CD14-positive monocyte (primary cell): ENCODE measurements around the gene CHRNA3. TPM values are rescaled to one million over a fixed set of nuclear protein-coding genes. Genes with fewer than 3 reads are reported as not detected.

Experiments used
- DNase-seq, 3 donors: peaks; one replicate each; pipeline ENCODE4 v3.0.0-alpha.2; 2011 to 2022
- H2AFZ ChIP-seq: 2 replicates; pipeline ENCODE4 v1.6.0; 2012; ENCODE audit warnings: mild to moderate bottlenecking, low read depth, low read length, inconsistent platforms; ENCODE audit not compliant: insufficient read depth, poor library complexity, severe bottlenecking
- H3K27ac ChIP-seq, 2 donors: 1 replicate in 1 of 2; 2 replicates in 1 of 2; pipeline ENCODE4 v1.5.1; 2012 to 2013; ENCODE audit warnings: low read length in 2 of 2, control low read depth in 1 of 2, inconsistent platforms in 1 of 2, low read depth in 1 of 2, mild to moderate bottlenecking in 1 of 2
- H3K27me3 ChIP-seq, 2 donors: one replicate each; pipeline versions ENCODE4 v1.6.0 to v1.6.1; 2011 to 2013; ENCODE audit warnings: low read length in 2 of 2; ENCODE audit not compliant: control insufficient read depth in 2 of 2, insufficient read depth in 2 of 2
- H3K36me3 ChIP-seq, 2 donors: replicated peaks in 1 of 2; 1 replicate in 1 of 2; 2 replicates in 1 of 2; pipeline versions ENCODE4 v1.5.1 to v1.6.1; 2012 to 2013; ENCODE audit warnings: low read length in 2 of 2, control low read depth in 1 of 2, inconsistent platforms in 1 of 2, mild to moderate bottlenecking in 1 of 2; ENCODE audit not compliant: insufficient read depth in 2 of 2, control insufficient read depth in 1 of 2
- H3K4me1 ChIP-seq, 2 donors: 1 replicate in 1 of 2; 2 replicates in 1 of 2; pipeline versions ENCODE4 v1.5.1 to v1.6.1; 2012 to 2013; ENCODE audit warnings: low read length in 2 of 2, control low read depth in 1 of 2, inconsistent platforms in 1 of 2, mild to moderate bottlenecking in 1 of 2, moderate library complexity in 1 of 2; ENCODE audit not compliant: insufficient read depth in 2 of 2, control insufficient read depth in 1 of 2
- H3K4me2 ChIP-seq: replicated peaks from 2 replicates; pipeline ENCODE3; 2012; ENCODE audit warnings: low read length, moderate library complexity, mild to moderate bottlenecking; ENCODE audit not compliant: poor library complexity, severe bottlenecking; ENCODE audit errors: extremely low read depth
- H3K4me3 ChIP-seq, 3 experiments: fragments of 200-600 bp in 1 of 3; sonication (generic) in 1 of 3; replicated peaks in 1 of 3; 1 replicate in 2 of 3; 2 replicates in 1 of 3; pipeline ENCODE4 v1.5.1; 2011 to 2013; ENCODE audit warnings: low read length in 3 of 3, mild to moderate bottlenecking in 3 of 3, control low read depth in 2 of 3, low read depth in 2 of 3, inconsistent platforms in 1 of 3, moderate library complexity in 1 of 3
- H3K79me2 ChIP-seq: 2 replicates; pipeline ENCODE4 v1.6.0; 2012; ENCODE audit warnings: mild to moderate bottlenecking, control low read depth, inconsistent platforms, low read length, moderate library complexity; ENCODE audit not compliant: insufficient read depth
- H3K9ac ChIP-seq: 2 replicates; pipeline ENCODE4 v1.6.0; 2017; ENCODE audit warnings: low read length, mild to moderate bottlenecking; ENCODE audit not compliant: insufficient read depth, poor library complexity, severe bottlenecking
- H3K9me3 ChIP-seq, 2 donors: replicated peaks in 1 of 2; 1 replicate in 1 of 2; 2 replicates in 1 of 2; pipeline versions ENCODE4 v1.5.1 to v1.6.1; 2012 to 2013; ENCODE audit warnings: low read length in 2 of 2, control low read depth in 1 of 2; ENCODE audit not compliant: control insufficient read depth in 1 of 2, insufficient read depth in 1 of 2
- H4K20me1 ChIP-seq: 2 replicates; pipeline ENCODE4 v1.6.0; 2012; ENCODE audit warnings: mild to moderate bottlenecking, low read length, control low read depth, moderate library complexity; ENCODE audit not compliant: insufficient read depth
- H3K27ac Mint-ChIP-seq, 7 donors: one replicate each; pipeline ENCODE4 v1.8.0; 2020; ENCODE audit warnings: mild to moderate bottlenecking in 7 of 7, mixed read lengths in 7 of 7, moderate library complexity in 6 of 7, inconsistent platforms in 2 of 7
- H3K27me3 Mint-ChIP-seq, 3 donors: one replicate each; pipeline ENCODE4 v1.8.0; 2021 to 2022; ENCODE audit warnings: low read depth in 3 of 3, mild to moderate bottlenecking in 3 of 3, mixed read lengths in 3 of 3, moderate library complexity in 3 of 3, inconsistent platforms in 1 of 3
- H3K36me3 Mint-ChIP-seq, 2 donors: one replicate each; pipeline ENCODE4 v1.8.0; 2020; ENCODE audit warnings: mixed read lengths in 2 of 2, inconsistent platforms in 1 of 2, mild to moderate bottlenecking in 1 of 2
- H3K4me1 Mint-ChIP-seq: one replicate; pipeline ENCODE4 v1.8.0; 2020; ENCODE audit warnings: mild to moderate bottlenecking, mixed read lengths
- H3K4me3 Mint-ChIP-seq, 2 donors: one replicate each; pipeline ENCODE4 v1.8.0; 2020; ENCODE audit warnings: mild to moderate bottlenecking in 2 of 2, mixed read lengths in 2 of 2, moderate library complexity in 1 of 2
- H3K9me3 Mint-ChIP-seq, 7 donors: one replicate each; pipeline ENCODE4 v1.8.0; 2020 to 2022; ENCODE audit warnings: mixed read lengths in 7 of 7, mild to moderate bottlenecking in 6 of 7, moderate library complexity in 6 of 7, inconsistent platforms in 2 of 7
- WGBS: methylation state at CpG from one replicate; pipeline ENCODE4 v1.1.5; 2013; ENCODE audit warnings: missing lambda C conversion rate; ENCODE audit not compliant: insufficient coverage; 5-methylcytosine and 5-hydroxymethylcytosine counted together
- intact Hi-C, 2 donors: fragments of 100-400 bp; cut with micrococcal nuclease; formaldehyde crosslinking; loops; one replicate each; pipeline versions ENCODE4 v1.15.0 to v1.15.1; 2023
- polyA plus RNA-seq, 3 donors: library from polyadenylated mRNA; depleted of rRNA in 1 of 3; unstranded in 2 of 3; stranded (reverse) in 1 of 3; fragments of 300-500 nt in 2 of 3; fragments of >200 nt in 1 of 3; fragmentation: Illumina TruSeq in 2 of 3; gene quantifications; 1 replicate in 2 of 3; 2 replicates in 1 of 3; pipeline ENCODE4 v1.2.3, GENCODE V29; 2012 to 2021
- TF ChIP-seq, protein P1 (sequence below): fragments of 200-600 bp; IDR thresholded peaks from one replicate; pipeline ENCODE4 v1.8.0; 2022; ENCODE audit warnings: antibody characterized with exemption, mild to moderate bottlenecking

Gene CHRNA3
- polyA plus RNA-seq, 3 donors = not detected

DNA sequence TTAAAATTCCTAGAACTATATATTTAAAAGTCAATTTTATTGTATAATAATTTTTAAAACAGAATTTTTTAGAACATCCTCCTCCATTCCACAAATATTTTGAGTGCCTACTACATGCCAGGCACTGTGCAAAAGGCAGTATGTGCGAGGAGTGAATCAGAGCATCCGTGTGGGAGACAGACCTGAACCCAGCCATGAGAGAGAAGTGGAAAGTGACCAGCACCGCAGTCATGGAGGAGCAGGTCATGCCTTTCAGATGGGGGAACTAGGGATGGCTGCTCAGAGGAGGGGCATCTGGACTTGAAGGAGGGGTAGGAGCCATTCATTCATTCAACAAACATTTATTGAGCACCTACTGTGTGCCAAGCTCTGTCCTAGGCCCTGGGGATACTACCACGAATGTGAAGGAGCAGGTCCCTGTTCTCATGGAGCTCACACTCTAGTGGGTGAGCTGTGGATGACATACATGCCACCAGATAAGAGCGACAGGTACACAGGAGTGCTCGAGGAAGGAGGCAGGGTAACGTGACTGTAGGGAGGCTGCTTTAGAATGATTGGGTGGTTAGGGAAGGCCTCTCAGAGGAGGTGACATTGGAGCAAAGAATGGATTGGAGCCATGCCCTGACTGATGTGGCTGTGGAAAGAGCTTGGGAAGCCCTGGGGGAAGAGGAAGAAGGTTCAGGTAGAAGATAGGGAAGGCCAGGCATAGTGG lies 3.1 kb upstream of the CHRNA3 start:
- H3K27me3 ChIP-seq = peaks cover 25 to 40% of the 10 kb centered on the region in 2 donors
- no peak overlapping the region for H3K27ac ChIP-seq
- H3K4me2 ChIP-seq = no peak overlapping the region
- H3K4me1 Mint-ChIP-seq = peaks cover 3% of the 10 kb centered on the region
- H3K36me3 Mint-ChIP-seq = peaks cover 0 to 6% of the 10 kb centered on the region in 2 donors
- intact Hi-C loops = no loop called here
- TF ChIP-seq, protein P1, sequence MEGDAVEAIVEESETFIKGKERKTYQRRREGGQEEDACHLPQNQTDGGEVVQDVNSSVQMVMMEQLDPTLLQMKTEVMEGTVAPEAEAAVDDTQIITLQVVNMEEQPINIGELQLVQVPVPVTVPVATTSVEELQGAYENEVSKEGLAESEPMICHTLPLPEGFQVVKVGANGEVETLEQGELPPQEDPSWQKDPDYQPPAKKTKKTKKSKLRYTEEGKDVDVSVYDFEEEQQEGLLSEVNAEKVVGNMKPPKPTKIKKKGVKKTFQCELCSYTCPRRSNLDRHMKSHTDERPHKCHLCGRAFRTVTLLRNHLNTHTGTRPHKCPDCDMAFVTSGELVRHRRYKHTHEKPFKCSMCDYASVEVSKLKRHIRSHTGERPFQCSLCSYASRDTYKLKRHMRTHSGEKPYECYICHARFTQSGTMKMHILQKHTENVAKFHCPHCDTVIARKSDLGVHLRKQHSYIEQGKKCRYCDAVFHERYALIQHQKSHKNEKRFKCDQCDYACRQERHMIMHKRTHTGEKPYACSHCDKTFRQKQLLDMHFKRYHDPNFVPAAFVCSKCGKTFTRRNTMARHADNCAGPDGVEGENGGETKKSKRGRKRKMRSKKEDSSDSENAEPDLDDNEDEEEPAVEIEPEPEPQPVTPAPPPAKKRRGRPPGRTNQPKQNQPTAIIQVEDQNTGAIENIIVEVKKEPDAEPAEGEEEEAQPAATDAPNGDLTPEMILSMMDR = no peak
- peaks cover 47 to 52% (median 52%) of the 10 kb centered on the region in 3 donors for H3K27me3 Mint-ChIP-seq
- H3K9me3 Mint-ChIP-seq = peaks cover 0 to 5% (median 0%) of the 10 kb centered on the region in 7 donors
- H3K4me3 Mint-ChIP-seq = no peak overlapping the region
- no peak overlapping the region for H2AFZ ChIP-seq
- no peaks in the 10 kb centered on the region for H4K20me1 ChIP-seq
- no peak overlapping the region for H3K27ac Mint-ChIP-seq
- H3K4me3 ChIP-seq = no peak overlapping the region
- no peaks in the 10 kb centered on the region for H3K79me2 ChIP-seq
- DNase-seq = no peak
- no peak overlapping the region for H3K9ac ChIP-seq
- H3K36me3 ChIP-seq = no peaks in the 10 kb centered on the region
- H3K9me3 ChIP-seq = peaks cover 0 to 6% of the 10 kb centered on the region in 2 donors
- WGBS = 92% methylated on average over 7 of the region's 7 CpGs
- H3K4me1 ChIP-seq = no peaks in the 10 kb centered on the region

DNA sequence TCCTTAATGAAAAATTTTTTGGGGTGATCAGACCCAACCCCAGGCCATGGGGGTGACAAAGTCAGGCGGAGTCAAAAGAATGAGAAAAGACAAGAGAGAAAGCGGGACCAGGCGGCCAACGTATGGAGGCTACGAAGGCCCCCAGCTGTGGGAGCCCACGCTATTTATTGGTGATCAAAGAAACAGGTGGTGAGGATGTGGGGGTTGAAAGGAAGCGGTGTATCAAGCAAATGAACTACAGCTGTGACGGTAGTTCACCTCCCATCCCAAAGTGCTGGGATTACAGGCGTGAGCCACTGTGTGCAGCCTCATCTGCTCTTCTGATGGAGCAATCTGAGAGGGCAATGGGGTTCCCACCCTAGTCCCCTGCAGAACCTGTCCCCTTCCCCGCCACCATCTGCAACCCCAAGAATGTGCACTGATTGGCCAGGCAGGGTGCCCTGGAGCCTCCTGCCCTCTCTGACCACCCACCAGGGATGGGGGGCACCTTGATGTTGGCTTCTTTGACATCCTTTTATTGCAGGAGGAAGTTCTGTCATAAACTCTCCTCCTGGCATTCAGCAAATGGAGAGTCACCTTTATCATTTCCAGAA lies 1.1 kb upstream of the CHRNA3 start:
- H4K20me1 ChIP-seq = no peaks in the 10 kb centered on the region
- peaks cover 0 to 5% (median 2%) of the 10 kb centered on the region in 7 donors for H3K9me3 Mint-ChIP-seq
- H3K4me2 ChIP-seq = no peak overlapping the region

More for the DNA sequence above, 1.1 kb upstream of the CHRNA3 start:
- TF ChIP-seq, protein P1 = no peak
- Mint-ChIP-seq H3K27ac (no peak overlapping the region), H3K4me1 (peaks cover 11% of the 10 kb centered on the region), H3K4me3 (peak overlapping the region in 1 of 2 donors; percentile 75), H3K27me3 (peaks cover 54 to 61% (median 56%) of the 10 kb centered on the region in 3 donors), H3K36me3 (peaks cover 0 to 6% of the 10 kb centered on the region in 2 donors)
- Histone ChIP-seq H3K9me3 (peaks cover 0 to 6% of the 10 kb centered on the region in 2 donors), H2AFZ (no peak overlapping the region), H3K36me3 (no peaks in the 10 kb centered on the region), H3K4me3 (no peak overlapping the region), H3K79me2 (no peaks in the 10 kb centered on the region), H3K27ac (no peak overlapping the region), H3K27me3 (peaks cover 27 to 46% of the 10 kb centered on the region in 2 donors), H3K4me1 (no peaks in the 10 kb centered on the region), H3K9ac (no peak overlapping the region)
- intact Hi-C loops = no loop called here
- no peak for DNase-seq
- WGBS = 95% methylated on average over 4 of the region's 10 CpGs
